ENCODE data around the gene NDUFB11.
A peak's percentile ranks its signal among the peaks of the same experiment; 100 is the strongest.

Gene NDUFB11

DNA sequence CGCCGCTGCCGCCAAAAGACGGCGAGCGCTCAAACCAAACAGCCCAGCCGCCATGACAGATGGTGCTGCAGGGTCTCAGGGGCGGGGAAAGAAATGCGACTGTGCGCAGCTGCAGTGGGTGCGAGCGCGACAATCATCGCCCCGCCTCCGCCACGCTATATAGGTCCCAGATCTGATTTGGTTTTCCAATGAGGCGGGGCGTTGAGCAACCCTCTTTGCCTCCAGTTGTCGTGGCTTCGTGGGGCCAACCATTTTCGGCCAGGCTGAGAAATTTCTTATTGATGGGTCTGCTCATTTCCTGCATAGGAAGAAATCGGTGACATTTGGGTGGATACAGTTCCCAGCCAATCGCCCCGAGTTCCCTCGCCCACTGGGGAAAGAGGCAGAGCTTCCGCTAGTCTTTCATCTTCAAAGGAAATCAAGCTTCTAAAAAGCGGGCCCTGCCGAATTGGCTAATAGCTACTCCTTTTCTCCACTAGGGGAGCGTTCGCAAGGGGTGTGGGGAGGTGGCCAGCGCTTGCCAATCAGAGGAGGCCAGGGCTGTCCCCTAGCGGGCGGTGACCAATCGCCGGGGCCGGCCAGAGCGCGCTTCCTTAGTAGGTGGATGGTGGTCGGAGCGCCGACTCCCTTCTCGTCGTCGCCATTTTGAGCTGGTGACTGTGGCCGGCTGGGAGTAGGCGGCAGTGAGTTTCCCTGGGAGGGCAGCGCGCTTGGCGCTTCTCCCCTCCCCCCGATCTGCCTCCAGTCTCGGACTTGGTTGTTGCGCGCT, at the start of gene NDUFB11, which contains the start of gene RBM10:
TSS of gene NDUFB11 (minus strand) at position 77 of the 769 bp plus-strand sequence. CDS start at position 54, 23 bp downstream.
TSS of gene RBM10 (plus strand) at position 596 of the 769 bp plus-strand sequence. CDS start 2,261 bp downstream, outside the sequence.
- peak; percentile 93 for DNase-seq (ENCODE audit: low spot score)

DNA sequence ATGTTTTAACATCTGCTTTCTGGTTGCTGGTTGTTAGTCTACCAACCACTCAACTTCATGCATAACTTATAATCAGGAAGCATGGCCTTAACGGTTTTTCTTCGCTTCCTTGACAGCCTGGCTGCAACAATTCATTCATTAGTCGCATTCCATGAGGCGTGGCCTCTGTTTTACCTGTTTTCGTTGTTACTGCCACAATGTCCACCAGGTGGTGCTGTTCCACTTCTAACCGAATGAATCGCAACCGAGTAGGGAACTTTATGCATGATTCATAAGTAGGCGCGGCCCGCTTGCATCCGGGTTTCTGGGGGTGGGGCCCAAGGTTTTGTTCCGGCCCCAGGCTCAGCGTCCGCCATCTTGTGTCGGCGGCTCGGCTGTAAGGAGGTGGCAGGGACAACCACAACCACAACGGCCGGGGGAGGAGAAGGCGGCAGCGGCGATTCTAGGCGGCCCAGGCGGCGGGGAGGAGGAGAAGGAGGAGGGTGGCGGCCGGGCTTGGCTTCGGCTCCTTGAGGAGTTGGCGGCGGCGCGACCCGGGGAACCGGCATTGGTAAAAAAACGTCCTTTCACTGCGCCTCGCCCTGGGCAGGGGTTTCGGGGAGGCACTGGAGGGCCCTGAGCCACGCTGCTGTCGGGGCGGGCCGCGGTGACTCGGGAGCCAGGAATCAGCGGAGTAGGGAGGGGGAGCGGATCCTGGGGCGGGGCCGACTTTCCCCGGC, 49.1 kb upstream of the NDUFB11 start, which contains the start of gene UBA1:
TSS of gene UBA1 (plus strand) at position 355 of the 719 bp plus-strand sequence. CDS start 4,974 bp downstream, outside the sequence.
- peak; percentile 91 for DNase-seq (ENCODE audit: low spot score)

DNA sequence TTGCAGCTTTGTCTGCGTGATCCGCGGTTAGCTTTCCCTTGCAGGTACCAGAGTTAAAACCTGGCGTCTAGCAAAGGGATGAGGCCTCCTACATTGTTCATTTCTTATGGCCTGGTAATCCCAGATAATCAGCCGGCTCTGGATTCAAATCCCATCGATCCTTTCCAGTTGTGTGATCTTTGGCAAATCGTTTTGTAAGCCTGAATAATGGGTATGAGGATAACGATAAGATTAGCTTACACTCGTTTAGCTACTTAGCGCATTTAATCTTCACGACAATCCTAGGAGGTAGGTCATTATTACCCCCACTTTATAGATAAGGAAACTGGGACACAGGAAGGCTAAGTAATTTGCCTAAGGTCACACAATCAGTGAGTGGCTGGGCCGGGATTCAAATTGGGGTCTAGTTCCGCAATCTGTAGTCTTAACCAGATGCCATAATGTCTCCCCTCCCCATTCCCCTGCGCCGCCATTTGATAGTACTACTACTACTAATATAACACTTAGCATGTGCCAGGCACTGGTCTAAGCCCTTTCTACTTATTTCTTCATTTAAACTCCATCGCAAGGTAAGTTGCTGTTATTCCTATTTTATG, 47.4 kb upstream of the NDUFB11 start:
- DNase-seq (ENCODE audit: low spot score) = no peak

DNA sequence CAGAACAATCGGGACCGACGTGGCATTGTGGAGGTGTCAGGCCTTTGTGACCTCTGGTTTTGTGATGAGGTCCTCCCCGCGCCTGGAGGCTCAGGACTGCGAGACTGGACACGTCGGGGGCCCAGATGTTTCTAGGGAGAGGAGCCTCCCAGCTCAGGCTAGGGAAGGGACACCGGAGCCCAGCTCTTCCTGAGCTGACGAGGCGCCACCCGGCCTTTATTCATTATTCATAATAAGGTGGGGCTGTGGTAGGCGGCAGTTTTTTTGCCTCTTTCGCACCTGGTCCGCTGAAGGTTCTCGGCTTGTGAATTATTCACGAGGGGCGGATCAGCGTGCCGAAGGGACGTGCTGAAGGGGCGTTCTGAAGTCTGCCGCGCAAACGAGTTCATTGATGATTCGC, 46.8 kb upstream of the NDUFB11 start:
- DNase-seq (ENCODE audit: low spot score) = no peak

DNA sequence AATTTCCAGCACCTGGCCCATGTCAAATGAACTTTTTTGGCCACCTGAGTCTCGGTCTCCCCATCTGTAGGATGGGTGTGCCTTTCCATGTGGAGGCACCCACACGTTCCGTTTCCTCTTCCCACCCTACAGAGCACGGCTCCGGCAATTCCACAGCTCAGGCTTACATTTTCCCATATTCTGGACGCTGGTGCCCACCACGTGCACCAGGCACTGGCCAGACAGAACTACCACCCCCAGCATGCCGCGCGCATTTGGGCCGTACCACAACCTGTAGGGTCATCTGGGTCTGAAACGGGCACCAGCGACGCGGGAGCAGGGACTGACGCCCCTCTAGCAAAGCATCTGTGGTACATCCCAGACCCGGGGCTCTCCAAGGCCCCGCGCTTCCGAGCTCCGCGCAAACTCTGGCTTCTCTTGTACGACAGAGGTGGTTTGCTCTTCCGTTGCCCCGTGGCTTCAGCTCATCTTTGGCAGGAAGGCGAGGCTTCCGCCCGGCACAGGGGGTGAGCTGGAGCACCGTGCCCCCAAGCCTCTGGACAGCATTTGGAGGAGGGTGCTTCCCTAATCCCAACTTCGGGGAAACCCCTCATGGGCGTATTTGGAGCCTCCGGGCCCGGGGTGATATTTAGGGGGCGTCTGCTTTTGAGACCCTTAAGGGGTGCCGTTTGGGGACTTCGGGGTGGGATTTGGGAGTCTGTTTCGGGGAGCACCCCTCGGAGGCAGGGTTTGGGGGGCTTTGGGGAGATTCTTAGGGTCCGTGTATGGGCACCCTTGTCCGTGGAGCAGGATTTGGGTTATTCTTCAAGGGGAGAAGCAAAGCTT, 46.2 kb upstream of the NDUFB11 start:
- DNase-seq (ENCODE audit: low spot score) = peak; percentile 84

DNA sequence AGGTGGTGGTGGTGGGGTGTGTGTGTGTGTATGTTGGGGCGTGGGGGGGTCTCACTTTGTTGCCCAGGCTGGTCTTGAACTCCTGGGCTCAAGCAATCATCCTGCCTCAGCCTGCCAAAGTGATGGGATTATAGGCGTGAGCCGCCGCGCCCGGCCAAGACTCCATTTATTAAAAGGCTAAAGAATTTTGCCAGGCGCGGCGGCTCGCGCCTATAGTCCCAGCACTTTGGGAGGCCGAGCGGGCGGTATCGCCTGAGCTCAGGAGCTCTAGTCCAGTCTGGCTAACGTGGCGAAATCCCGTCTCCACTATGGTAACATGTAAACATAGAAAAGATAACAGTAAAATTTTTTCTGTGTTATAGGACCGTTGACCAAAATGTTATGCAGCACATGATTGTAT, 45.4 kb upstream of the NDUFB11 start:
- no peak for DNase-seq (ENCODE audit: low spot score)

DNA sequence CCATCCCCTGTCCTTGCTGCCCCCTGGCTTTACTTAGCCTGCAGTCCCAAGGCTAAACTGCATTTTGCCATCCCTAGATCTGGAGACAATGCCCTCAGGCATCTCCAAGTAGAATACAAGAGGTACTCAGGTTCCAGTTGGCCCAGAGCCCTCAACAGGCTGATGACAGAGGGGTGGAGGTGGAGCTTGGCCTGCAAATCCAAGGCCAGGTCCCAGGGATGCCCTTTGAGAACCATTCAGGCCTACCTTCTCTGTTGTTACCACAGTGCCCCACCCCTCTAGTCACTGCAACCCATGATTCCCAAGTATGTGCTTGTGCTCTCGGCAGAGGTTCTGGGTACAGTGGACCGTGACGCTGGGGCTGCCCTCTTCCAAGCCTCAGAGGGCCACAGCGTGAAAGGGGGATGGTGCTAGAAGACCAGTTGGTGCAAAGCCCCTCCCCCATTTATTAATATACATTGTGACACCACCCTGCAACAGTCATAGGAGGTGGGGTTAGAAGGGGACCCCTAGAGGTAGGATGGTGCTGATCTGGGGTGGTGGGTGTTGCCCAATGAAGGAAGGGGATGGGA, 42.7 kb upstream of the NDUFB11 start:
- DNase-seq (ENCODE audit: low spot score) = no peak

DNA sequence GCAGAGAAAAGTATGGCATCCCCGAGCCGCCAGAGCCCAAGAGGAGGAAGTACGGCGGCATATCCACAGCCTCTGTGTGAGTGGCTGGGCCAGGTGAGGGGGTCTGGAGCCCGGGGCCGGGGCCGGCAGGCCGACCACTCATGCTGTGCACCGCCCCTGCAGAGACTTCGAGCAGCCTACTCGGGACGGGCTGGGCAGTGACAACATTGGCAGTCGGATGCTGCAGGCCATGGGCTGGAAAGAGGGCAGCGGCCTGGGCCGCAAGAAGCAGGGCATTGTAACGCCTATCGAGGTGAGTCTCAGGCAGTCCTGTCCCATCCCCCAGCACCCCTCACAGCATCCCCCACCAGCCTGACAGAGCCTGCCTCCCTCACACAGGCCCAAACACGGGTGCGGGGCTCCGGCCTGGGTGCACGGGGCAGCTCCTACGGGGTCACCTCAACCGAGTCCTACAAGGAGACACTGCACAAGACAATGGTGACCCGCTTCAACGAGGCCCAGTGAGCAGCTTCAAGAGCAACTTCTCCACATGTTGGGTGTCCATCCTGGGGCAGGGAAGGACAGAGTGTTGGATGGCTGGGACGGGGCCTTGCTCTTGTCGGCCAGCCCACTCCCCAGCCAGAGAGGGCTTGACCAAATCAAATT, 41.7 kb upstream of the NDUFB11 start:
- no peak for DNase-seq (ENCODE audit: low spot score)

DNA sequence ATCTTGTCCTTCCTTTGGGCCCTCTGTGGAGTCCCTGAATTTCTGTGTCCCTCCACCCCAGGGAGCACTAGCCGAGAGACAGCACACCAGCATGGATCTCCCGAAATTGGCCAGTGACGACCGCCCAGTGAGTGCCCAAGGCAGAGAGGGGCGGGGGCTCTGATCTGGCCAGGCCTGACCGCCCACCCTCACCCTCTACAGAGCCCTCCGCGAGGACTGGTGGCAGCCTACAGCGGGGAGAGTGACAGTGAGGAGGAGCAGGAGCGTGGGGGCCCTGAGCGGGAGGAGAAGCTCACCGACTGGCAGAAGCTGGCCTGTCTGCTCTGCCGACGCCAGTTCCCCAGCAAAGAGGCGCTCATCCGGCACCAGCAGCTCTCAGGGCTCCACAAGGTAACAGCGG, 40.7 kb upstream of the NDUFB11 start:
- no peak for DNase-seq (ENCODE audit: low spot score)

DNA sequence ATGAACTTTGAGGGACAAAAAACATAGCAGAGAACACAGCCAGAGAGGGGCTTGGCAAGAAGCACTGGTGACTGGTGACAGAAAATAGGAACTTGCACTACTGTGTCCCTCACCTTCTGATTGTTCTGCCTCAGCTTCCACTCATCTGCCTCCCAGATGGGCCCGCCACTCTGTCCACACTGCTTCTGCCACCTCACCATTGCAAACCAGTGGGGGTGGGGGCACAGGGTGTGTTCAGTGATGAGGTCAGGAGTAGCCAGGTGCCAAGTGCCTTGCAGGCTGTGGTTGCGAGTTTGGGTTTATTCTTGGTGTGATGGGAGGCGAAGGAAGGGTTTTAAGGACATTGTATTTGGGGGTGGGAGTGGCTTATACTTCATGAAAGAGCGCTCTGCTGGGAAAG, 40.0 kb upstream of the NDUFB11 start:
- DNase-seq (ENCODE audit: low spot score) = no peak

DNA sequence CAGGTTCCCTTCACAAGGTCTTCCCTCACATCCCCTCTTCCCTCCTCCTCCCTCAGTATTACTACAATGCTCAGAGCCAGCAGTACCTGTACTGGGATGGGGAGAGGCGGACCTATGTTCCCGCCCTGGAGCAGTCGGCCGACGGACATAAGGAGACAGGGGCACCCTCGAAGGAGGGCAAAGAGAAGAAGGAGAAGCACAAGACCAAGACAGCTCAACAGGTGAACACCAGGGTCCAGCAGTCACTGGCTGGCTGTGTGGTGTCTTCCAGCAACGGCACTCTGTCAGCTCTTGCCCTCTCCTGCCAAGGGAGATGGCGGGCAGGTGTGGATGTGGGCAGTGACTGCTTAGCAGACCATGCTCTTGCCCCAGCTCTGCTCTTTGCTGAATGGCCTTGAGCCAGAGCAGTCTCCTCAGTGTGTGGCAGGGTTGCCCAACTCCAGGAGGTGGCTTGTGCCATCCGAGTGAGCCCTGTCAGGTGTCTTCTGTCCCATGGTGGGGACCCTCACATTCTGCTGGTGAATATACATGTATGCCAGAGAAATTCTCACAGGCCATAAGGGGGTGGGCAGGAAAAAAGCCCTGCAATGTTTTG, 37.7 kb upstream of the NDUFB11 start:
- no peak for DNase-seq (ENCODE audit: low spot score)

DNA sequence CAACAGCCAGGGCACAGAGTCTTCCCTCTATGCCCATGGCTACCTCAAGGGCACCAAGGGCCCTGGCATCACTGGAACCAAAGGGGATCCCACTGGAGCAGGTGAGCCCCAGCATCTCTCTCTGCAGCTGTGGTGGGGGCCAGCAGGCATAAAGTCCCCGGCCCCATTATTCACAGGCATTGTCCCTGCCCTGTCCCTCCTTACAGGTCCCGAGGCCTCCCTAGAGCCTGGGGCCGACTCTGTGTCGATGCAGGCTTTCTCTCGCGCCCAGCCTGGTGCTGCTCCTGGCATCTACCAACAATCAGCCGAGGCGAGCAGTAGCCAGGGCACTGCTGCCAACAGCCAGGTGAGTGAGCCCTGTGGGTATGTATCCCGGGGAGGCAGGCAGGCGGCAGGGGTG, 36.8 kb upstream of the NDUFB11 start:
- DNase-seq (ENCODE audit: low spot score) = no peak

DNA sequence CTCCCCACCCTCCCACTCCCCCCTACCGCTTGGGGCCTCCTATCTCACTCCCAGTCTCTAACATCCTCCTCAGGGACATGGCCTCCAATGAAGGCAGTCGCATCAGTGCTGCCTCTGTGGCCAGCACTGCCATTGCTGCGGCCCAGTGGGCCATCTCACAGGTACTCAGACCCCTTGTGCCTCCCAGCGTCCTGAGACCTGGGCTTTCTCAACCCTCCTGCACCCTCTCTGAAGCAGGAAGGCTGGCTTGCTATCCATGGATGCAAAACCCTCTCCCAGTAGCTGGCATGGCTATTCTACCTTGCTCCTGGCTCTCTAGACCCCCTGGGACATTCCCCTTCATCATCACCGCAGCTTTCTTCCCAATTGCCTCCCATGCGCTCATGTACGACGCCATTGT, 35.8 kb upstream of the NDUFB11 start:
- no peak for DNase-seq (ENCODE audit: low spot score)

DNA sequence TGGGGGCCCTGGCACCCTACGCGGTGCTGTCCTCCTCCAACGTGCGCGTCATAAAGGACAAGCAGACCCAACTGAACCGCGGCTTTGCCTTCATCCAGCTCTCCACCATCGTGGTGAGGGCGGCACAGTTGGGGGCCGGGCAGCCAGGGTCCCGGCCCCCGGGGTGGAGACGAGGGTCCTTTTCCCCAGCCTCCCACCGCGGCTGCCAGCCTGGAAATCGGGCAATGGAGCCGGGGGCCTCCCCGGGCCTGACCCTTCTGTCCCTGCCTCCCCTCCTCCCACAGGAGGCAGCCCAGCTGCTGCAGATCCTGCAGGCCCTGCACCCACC, 35.4 kb upstream of the NDUFB11 start:
- DNase-seq (ENCODE audit: low spot score) = no peak

DNA sequence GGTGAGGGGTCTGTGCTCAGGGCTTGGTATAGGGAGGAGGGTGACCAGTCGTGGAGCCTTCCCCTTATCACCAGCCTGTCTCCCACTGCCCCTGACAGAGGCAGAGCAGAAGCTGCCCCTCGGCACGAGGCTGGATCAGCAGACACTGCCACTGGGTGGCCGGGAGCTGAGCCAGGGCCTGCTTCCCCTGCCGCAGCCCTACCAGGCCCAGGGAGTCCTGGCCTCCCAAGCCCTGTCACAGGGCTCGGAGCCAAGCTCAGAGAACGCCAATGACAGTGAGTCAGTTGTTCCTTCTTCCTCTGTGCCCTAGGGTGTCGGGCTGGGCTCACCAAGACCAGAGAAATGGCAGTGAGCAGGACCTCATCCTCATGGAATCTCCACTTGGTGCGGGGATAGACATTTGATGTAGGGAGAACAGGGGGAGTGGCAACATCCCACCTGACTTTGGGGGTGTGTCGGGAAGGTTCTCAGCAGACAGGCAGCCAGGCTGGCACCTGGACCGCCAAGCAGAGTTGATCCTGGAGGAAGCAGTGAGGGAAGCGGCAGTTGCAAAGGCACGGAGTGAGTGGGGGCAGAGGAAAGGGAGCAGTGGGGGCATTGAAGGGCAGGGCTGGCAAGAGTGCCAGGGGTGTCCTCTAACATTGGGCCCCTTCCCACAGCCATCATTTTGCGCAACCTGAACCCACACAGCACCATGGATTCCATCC, 34.9 kb upstream of the NDUFB11 start:
- DNase-seq (ENCODE audit: low spot score) = peak; percentile 74

DNA sequence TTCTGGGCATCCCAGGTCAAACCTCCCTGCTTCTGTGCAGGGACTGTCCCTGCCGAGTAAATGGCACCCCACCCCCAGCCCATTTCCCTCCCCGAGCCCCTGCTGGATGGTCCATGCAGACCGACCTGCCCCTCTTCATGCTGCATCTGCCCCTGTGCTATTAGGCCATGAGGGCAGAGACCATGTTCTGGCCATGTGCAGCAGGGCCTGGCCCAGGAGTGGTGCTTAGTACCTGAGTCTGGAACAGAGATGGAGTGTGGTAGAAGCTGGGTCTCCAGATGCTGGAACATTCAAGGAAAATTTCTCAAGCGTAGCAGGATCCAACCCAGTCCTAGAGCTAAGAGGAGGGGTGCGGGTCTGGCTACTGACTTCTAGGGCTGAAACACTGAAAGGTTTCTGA, 33.8 kb upstream of the NDUFB11 start:
- no peak for DNase-seq (ENCODE audit: low spot score)

DNA sequence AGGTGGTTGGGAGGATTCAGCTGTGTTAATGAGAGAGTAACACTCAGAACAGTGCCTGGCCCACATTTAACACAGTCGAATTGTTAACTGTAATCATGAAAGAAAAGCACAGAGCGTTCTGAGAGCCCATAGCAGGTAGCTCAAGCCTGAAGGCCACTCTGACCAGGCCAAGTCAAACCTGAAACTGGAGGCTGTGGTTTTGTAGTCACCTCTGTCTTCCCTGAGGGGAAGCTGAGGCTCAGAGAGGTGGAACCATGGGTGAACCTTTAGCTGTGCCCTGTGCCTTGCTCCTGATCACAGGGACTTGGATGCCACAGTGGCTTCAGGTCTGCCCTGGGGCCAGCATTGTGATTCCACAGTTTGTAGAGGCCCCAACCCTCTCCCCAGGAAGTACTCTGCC, 32.6 kb upstream of the NDUFB11 start:
- DNase-seq (ENCODE audit: low spot score) = no peak

DNA sequence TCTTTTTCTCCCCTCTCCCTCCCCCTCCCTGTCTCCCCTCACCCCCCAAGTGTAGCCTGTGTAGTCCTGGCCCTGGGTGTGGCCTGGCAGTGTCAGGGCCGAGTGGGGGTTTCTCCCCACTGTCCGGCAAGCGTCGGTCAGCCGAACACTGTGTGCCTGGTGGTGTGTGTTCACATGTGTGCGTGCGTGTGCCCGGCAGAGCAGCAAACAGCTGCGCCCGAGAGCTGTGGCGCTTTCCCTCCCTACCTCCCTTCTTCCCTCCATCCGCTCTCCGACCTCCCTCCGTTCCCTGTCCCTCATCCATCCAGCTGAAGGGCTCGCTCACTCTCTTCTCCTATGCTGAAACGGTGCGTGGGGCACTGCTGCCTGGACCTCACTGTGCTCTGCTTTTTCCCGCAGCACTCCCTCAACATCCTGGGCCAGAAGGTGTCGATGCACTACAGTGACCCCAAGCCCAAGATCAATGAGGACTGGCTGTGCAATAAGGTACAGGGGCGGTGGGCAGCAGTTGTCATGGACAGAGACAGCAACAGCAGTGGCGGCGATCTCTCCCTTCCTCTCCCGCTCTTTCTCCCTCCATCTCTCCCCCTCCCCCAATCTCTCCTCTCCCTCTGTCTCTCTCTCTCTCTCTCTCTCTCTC, 31.7 kb upstream of the NDUFB11 start:
- DNase-seq (ENCODE audit: low spot score) = no peak

DNA sequence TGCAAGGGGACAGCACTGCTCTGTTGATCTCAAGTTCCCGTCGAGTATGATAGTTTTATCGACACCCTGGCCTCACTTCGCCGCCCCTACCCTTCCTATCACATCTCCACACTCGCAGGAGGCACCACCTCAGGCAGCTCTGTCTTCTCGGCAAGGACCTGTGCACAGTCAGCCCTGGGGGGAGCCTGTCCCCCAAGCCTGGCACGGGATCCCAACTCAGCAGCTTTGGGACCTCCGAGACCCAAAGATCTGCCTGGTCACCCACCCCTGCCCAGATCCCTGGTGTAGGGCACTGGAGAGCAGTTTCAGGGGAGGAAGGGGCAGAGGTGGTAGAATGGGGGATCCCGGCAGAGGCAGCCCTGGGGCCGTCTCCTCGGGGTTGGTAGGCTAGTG, 31.1 kb upstream of the NDUFB11 start:
- DNase-seq (ENCODE audit: low spot score) = no peak

All from globus pallidus (tissue), 1 donor.